ENCODE results near the gene DNAH2.

DNA sequence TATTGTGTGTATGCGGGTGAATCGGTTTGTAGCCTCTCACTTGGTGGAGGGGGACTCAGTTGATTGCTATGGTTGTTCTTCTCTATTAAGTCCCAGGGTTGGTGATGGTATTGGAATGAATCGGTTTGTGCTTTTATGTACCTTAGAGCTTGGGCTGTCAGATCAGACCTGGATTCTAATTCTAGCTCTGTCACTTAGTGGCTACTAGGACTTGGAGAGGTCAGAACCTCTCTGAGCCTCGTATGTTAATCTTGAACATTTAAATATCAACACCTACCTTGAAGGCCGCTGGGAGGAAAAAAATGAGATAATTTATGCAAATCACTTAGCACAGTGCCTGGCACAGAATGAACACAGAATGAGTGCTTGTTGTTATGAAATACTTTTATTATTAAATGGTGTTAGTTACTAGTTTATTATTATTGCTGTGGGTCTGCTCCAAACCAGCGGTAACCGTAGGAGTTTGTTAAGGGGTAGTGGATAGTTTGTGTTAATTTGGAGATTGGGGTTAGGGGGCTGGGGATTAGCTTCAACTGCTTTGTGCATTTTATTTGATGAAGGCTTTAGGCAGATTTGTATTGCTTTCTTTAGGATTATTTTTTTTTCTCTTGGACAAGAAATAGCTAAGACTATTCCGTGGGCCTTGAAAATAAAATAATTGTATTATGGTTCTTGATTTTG lies 120.0 kb downstream of the DNAH2 start:
- TF ChIP-seq, protein P1, sequence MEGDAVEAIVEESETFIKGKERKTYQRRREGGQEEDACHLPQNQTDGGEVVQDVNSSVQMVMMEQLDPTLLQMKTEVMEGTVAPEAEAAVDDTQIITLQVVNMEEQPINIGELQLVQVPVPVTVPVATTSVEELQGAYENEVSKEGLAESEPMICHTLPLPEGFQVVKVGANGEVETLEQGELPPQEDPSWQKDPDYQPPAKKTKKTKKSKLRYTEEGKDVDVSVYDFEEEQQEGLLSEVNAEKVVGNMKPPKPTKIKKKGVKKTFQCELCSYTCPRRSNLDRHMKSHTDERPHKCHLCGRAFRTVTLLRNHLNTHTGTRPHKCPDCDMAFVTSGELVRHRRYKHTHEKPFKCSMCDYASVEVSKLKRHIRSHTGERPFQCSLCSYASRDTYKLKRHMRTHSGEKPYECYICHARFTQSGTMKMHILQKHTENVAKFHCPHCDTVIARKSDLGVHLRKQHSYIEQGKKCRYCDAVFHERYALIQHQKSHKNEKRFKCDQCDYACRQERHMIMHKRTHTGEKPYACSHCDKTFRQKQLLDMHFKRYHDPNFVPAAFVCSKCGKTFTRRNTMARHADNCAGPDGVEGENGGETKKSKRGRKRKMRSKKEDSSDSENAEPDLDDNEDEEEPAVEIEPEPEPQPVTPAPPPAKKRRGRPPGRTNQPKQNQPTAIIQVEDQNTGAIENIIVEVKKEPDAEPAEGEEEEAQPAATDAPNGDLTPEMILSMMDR (IDR thresholded peaks at IDR 0.05; ENCODE audit: low read length), result no peak
- TF ChIP-seq EZH2 (IDR thresholded peaks at IDR 0.05; ENCODE audit: borderline replicate concordance, low read length), result no peak
